ENCODE results near the gene MAD1L1.

DNA sequence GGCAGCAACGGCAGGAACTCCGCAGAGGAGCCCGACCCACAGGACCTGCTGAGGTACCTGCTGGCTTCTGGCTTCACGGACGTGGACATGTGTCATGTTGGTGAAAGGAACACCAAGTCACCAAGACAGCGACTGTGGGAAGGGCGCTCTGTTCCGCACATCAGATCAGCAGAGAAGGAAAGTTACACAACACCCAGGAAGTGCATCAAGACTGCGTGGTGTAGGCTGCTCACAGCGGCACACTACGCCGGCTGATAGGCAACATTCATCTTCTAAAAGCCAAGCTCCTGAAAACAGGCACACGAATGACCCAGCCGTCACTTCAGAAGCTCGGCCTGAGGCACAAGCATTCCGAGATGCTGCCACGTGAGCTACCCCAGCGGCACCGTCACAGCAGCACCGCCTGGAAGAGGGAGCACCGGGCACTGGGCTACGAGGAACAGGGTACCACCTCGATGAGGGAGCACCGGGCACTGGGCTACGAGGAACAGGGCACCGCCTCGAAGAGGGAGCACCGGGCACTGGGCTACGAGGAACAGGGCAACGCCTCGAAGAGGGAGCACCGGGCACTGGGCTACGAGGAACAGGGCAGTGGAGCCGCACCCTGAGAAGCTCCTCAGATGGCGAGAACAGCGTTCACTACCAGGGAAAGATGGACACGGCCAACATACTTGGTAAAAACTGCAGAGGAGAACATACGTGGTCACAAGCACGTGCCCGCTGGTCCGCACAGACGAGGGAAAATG is 86.7 kb downstream of the MAD1L1 start:
- TF ChIP-seq, protein P1, sequence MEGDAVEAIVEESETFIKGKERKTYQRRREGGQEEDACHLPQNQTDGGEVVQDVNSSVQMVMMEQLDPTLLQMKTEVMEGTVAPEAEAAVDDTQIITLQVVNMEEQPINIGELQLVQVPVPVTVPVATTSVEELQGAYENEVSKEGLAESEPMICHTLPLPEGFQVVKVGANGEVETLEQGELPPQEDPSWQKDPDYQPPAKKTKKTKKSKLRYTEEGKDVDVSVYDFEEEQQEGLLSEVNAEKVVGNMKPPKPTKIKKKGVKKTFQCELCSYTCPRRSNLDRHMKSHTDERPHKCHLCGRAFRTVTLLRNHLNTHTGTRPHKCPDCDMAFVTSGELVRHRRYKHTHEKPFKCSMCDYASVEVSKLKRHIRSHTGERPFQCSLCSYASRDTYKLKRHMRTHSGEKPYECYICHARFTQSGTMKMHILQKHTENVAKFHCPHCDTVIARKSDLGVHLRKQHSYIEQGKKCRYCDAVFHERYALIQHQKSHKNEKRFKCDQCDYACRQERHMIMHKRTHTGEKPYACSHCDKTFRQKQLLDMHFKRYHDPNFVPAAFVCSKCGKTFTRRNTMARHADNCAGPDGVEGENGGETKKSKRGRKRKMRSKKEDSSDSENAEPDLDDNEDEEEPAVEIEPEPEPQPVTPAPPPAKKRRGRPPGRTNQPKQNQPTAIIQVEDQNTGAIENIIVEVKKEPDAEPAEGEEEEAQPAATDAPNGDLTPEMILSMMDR (IDR thresholded peaks at IDR 0.05; ENCODE audit: low read depth, low read length, poor library complexity, severe bottlenecking): no peak
- TF ChIP-seq EZH2phosphoT487 (IDR thresholded peaks at IDR 0.05; ENCODE audit: borderline replicate concordance, low read length): no peak
